ENCODE data around the gene CSRP2. TPM values are rescaled to one million over a fixed set of nuclear protein-coding genes. Genes with fewer than 3 reads are reported as not detected.

CSRP2 gene
- total RNA-seq, 4 donors from 2014 or later, result 46.1 to 129 (median 74.8) TPM

- H3K9me3 ChIP-seq, result no peaks in the 10 kb centered on the region
- H3K4me1 ChIP-seq, result peaks cover 0 to 65% (median 49%) of the 10 kb centered on the region in 4 donors
- H3K27ac ChIP-seq (replicated peaks in 1 of 4), result peak overlapping the region in 2 of 4 donors; percentile 55 to 75
- peaks cover 0 to 13% (median 4%) of the 10 kb centered on the region in 4 donors for H3K36me3 ChIP-seq
- WGBS, result 63% methylated on average over 8 of the region's 8 CpGs
- no peak for DNase-seq (ENCODE audit: extremely low spot score)
- H3K27me3 ChIP-seq, result no peaks in the 10 kb centered on the region
- intact Hi-C loops (cut with DNase I), result no loop called here
- H3K4me3 ChIP-seq, result peak overlapping the region in 1 of 4 donors; percentile 2
- no peak for TF ChIP-seq POLR2A (IDR thresholded peaks at IDR 0.05; ENCODE audit: low read depth)
- TF ChIP-seq EP300 (IDR thresholded peaks at IDR 0.05), result no peak
- TF ChIP-seq POLR2AphosphoS5 (IDR thresholded peaks at IDR 0.05), result no peak
- no peak for TF ChIP-seq CTCF (IDR thresholded peaks at IDR 0.05)
Measured at GRCh38 chr12:76866151-76866567, 12.7 kb downstream of the CSRP2 start.

DNA sequence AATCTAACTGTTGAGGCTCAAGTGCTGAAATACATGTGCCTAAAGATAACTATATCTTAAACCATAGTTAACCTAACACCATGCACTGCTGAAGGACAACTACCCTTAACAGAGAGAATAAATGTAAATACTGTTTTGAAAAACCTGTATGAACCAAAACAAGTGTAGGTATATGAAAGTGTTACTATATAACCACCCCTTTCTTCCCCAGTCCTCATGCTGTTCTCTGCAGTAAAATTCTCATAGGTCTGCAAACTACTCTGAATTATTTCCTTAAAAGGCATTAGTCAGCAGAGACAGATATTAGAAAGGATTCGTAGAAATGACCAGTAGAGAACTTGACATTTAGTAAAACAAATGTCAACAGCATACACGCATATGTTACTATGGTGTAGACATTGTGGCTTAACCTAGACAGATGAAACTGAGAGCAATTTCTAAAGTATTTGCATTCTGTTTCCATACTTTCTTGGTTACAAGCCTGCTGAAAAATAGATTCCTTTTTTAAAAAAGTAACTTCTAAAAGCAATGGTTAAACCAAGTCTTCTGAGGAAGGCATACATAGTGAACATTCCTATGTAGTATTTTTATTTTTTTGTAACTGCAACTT lies 13.9 kb downstream of the CSRP2 start:
- TF ChIP-seq POLR2A (IDR thresholded peaks at IDR 0.05; ENCODE audit: low read depth) (no peak), CTCF (IDR thresholded peaks at IDR 0.05) (no peak), POLR2AphosphoS5 (IDR thresholded peaks at IDR 0.05) (no peak), EP300 (IDR thresholded peaks at IDR 0.05) (no peak)
- no peaks in the 10 kb centered on the region for H3K27me3 ChIP-seq
- peaks cover 0 to 20% (median 4%) of the 10 kb centered on the region in 4 donors for H3K36me3 ChIP-seq
- peak overlapping the region in 3 of 4 donors; percentile 25 to 75 (median 55) for H3K27ac ChIP-seq (replicated peaks in 1 of 4)
- H3K4me1 ChIP-seq, result peaks cover 0 to 66% (median 54%) of the 10 kb centered on the region in 4 donors
- no peak for DNase-seq (ENCODE audit: extremely low spot score)
- H3K4me3 ChIP-seq, result no peak overlapping the region
- intact Hi-C loops (cut with DNase I), result no loop called here
- WGBS, result 44% methylated on average over 2 of the region's 2 CpGs
- no peaks in the 10 kb centered on the region for H3K9me3 ChIP-seq

- intact Hi-C loops (cut with DNase I), result no loop called here
- H3K9me3 ChIP-seq, result no peaks in the 10 kb centered on the region
- H3K4me1 ChIP-seq, result peaks cover 0 to 65% (median 62%) of the 10 kb centered on the region in 4 donors
- H3K36me3 ChIP-seq, result peaks cover 0 to 25% (median 6%) of the 10 kb centered on the region in 4 donors
- H3K4me3 ChIP-seq, result no peak overlapping the region
- DNase-seq (ENCODE audit: extremely low spot score), result no peak
- TF ChIP-seq POLR2A (IDR thresholded peaks at IDR 0.05; ENCODE audit: low read depth) (no peak), CTCF (IDR thresholded peaks at IDR 0.05) (no peak), EP300 (IDR thresholded peaks at IDR 0.05) (no peak), POLR2AphosphoS5 (IDR thresholded peaks at IDR 0.05) (no peak)
- peak overlapping the region; percentile 49 to 77 (median 65) for H3K27ac ChIP-seq (replicated peaks in 1 of 4)
- no peaks in the 10 kb centered on the region for H3K27me3 ChIP-seq
- 26% methylated on average over 4 of the region's 4 CpGs for WGBS
Measured at GRCh38 chr12:76863837-76864236, 15.0 kb downstream of the CSRP2 start.

GRCh38 chr12:76863005-76863670 lies 15.7 kb downstream of the CSRP2 start:
- Histone ChIP-seq H3K27ac (replicated peaks in 1 of 4) (peak overlapping the region; percentile 49 to 77 (median 65)), H3K27me3 (no peaks in the 10 kb centered on the region), H3K4me3 (no peak overlapping the region), H3K9me3 (no peaks in the 10 kb centered on the region), H3K36me3 (peaks cover 0 to 31% (median 11%) of the 10 kb centered on the region in 4 donors), H3K4me1 (peaks cover 0 to 65% (median 62%) of the 10 kb centered on the region in 4 donors)
- intact Hi-C loops (cut with DNase I), result no loop called here
- DNase-seq (ENCODE audit: extremely low spot score), result no peak
- TF ChIP-seq POLR2AphosphoS5 (IDR thresholded peaks at IDR 0.05), result peak in 1 of 2 donors; percentile 6
- TF ChIP-seq EP300 (IDR thresholded peaks at IDR 0.05), result no peak
- WGBS, result 78% methylated on average over 12 of the region's 12 CpGs

DNA sequence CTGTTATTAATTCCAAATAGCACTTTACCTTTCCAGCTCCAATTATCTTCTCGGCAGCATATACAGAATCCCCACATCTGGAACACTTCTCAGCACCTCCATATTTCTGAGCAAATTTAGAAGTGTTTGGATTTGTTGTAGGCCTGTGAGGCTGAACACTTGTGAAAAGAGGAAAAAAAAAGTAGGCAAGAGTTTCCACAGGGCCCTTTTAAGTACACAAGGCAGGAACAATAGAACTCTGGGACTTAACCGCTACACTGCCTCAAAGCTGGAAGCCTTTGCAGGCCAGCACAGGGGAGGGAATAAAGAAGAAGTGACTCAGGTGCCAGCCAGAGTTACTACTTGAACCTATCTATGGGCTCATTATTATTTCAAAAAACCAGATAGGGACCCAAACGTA lies 18.6 kb downstream of the CSRP2 start:
- Histone ChIP-seq H3K4me3 (no peak overlapping the region), H3K27ac (replicated peaks in 1 of 4) (peak overlapping the region; percentile 39 to 75 (median 50)), H3K36me3 (peaks cover 11 to 45% (median 31%) of the 10 kb centered on the region in 4 donors), H3K4me1 (peaks cover 0 to 46% (median 44%) of the 10 kb centered on the region in 4 donors), H3K9me3 (peaks cover 0 to 11% (median 5%) of the 10 kb centered on the region in 4 donors), H3K27me3 (no peaks in the 10 kb centered on the region)
- WGBS, result 55% methylated on average over 3 of the region's 3 CpGs
- no peak for DNase-seq (ENCODE audit: extremely low spot score)
- TF ChIP-seq POLR2AphosphoS5 (IDR thresholded peaks at IDR 0.05), result no peak
- TF ChIP-seq POLR2A (IDR thresholded peaks at IDR 0.05; ENCODE audit: low read depth), result no peak
- intact Hi-C loops (cut with DNase I), result no loop called here
